Purkinje cell (primary cell): Measurements from ENCODE around the gene MEX3A. TPM values are rescaled to one million over a fixed set of nuclear protein-coding genes. Genes with fewer than 3 reads are reported as not detected.

Source experiments
- polyA plus RNA-seq: library from polyadenylated mRNA; unstranded; fragments of >200 nt; fragmentation: Nextera tagmentation; gene quantifications from 2 replicates; pipeline ENCODE4 v1.2.1, GENCODE V29; 2014

Gene MEX3A
- not detected in 2 replicates for polyA plus RNA-seq

GRCh38 chr1:156082309-156083091 lies at the start of gene MEX3A:
MEX3A (minus strand) TSS chr1:156082465; CDS start chr1:156081998, 467 bp downstream.

GRCh38 chr1:156114101-156114918 lies 32.0 kb upstream of the MEX3A start, which contains the start of gene LMNA:
LMNA (plus strand) TSS chr1:156114711; CDS start chr1:156114919, 208 bp downstream.

GRCh38 chr1:156060937-156061636 lies 21.2 kb downstream of the MEX3A start, which contains the start of gene RAB25:
RAB25 (plus strand) TSS chr1:156061160; CDS start chr1:156061401, 241 bp downstream.

GRCh38 chr1:156054500-156055280 lies 27.6 kb downstream of the MEX3A start, which contains the start of gene LAMTOR2:
LAMTOR2 (plus strand) TSS chr1:156054782; CDS start chr1:156054890, 108 bp downstream.

GRCh38 chr1:156053768-156054499 lies 28.3 kb downstream of the MEX3A start, which contains the start of gene UBQLN4:
UBQLN4 (minus strand) TSS chr1:156053798; CDS start chr1:156053701, 97 bp downstream.

Other genes starting within 250 kb of the MEX3A start
- gene GON4L, start 225.3 kb downstream of the MEX3A start, polyA plus RNA-seq: 36.7 and 62.5 TPM in 2 replicates
- 166 and 187 TPM in 2 replicates for gene SYT11, start 222.9 kb downstream of the MEX3A start, polyA plus RNA-seq
- 5.6 and 10.0 TPM in 2 replicates for gene RIT1, start 171.1 kb downstream of the MEX3A start, polyA plus RNA-seq
- gene KHDC4, start 148.1 kb downstream of the MEX3A start, polyA plus RNA-seq: 21.1 and 23.4 TPM in 2 replicates
- not detected in 2 replicates for gene RXFP4, start 140.8 kb downstream of the MEX3A start, polyA plus RNA-seq
- 14.2 and 16.3 TPM in 2 replicates for gene ARHGEF2, start 103.9 kb downstream of the MEX3A start, polyA plus RNA-seq
- gene SSR2, start 61.5 kb downstream of the MEX3A start, polyA plus RNA-seq: 276 and 311 TPM in 2 replicates
- gene UBQLN4, start 28.7 kb downstream of the MEX3A start, polyA plus RNA-seq: 4.6 and 6.4 TPM in 2 replicates
- gene LAMTOR2, start 27.7 kb downstream of the MEX3A start, polyA plus RNA-seq: 251 and 289 TPM in 2 replicates
- 1.9 TPM in 1 of 2 replicates, not detected in the other for gene RAB25, start 21.3 kb downstream of the MEX3A start, polyA plus RNA-seq
- 0.99 and 2.1 TPM in 2 replicates for gene LMNA, start 32.2 kb upstream of the MEX3A start, polyA plus RNA-seq
- gene SEMA4A, start 71.1 kb upstream of the MEX3A start, polyA plus RNA-seq: 0.15 and 2.8 TPM in 2 replicates
- 8.0 and 20.7 TPM in 2 replicates for gene SLC25A44, start 111.6 kb upstream of the MEX3A start, polyA plus RNA-seq
- 5.2 and 18.5 TPM in 2 replicates for gene PMF1, start 130.5 kb upstream of the MEX3A start, polyA plus RNA-seq
- not detected in 2 replicates for gene BGLAP, start 159.7 kb upstream of the MEX3A start, polyA plus RNA-seq
- 0.20 and 1.6 TPM in 2 replicates for gene PAQR6, start 165.6 kb upstream of the MEX3A start, polyA plus RNA-seq
- gene SMG5, start 200.4 kb upstream of the MEX3A start, polyA plus RNA-seq: 1.3 and 2.2 TPM in 2 replicates
- 0.39 and 0.52 TPM in 2 replicates for gene TMEM79, start 201.9 kb upstream of the MEX3A start, polyA plus RNA-seq
- 12.5 and 19.4 TPM in 2 replicates for gene GLMP, start 213.2 kb upstream of the MEX3A start, polyA plus RNA-seq
- gene VHLL, start 216.8 kb upstream of the MEX3A start, polyA plus RNA-seq: not detected in 2 replicates